Metanephros (tissue), 1 donor: ENCODE measurements around the gene NR1I2. TPM values are rescaled to one million over a fixed set of nuclear protein-coding genes. Genes with fewer than 3 reads are reported as not detected.

Experiments
- total RNA-seq: library from RNA; depleted of rRNA; stranded (reverse); fragments of >200 nt; gene quantifications from one replicate; pipeline ENCODE4 v1.2.3, GENCODE V29; 2014

NR1I2 gene
- total RNA-seq: 0.47 TPM

GRCh38 chr3:119781330-119782198, at the start of gene NR1I2:
Gene NR1I2, plus strand, starts transcription at chr3:119782101.

Other genes starting within 250 kb of the NR1I2 start
- 0.18 TPM for gene CD80, start 222.5 kb upstream of the NR1I2 start, total RNA-seq
- gene ADPRH, start 202.6 kb upstream of the NR1I2 start, total RNA-seq: 7.6 TPM
- 3.9 TPM for gene PLA1A, start 184.2 kb upstream of the NR1I2 start, total RNA-seq
- 10.5 TPM for gene POPDC2, start 121.5 kb upstream of the NR1I2 start, total RNA-seq
- gene COX17, start 104.7 kb upstream of the NR1I2 start, total RNA-seq: 44.3 TPM
- 12.7 TPM for gene CFAP91, start 79.1 kb upstream of the NR1I2 start, total RNA-seq